Stimulated activated CD4-positive, alpha-beta T cell treated with anti-CD3 and anti-CD28 coated beads, Interleukin-2, amount 100 ng/mL, for 4 hours (primary cell): ENCODE results near the gene FBN2.

ENCODE experiments used
- DNase-seq: peaks from one replicate; pipeline ENCODE4 v3.0.0-alpha.2; 2020; ENCODE audit warnings: low read depth

Gene FBN2

DNA sequence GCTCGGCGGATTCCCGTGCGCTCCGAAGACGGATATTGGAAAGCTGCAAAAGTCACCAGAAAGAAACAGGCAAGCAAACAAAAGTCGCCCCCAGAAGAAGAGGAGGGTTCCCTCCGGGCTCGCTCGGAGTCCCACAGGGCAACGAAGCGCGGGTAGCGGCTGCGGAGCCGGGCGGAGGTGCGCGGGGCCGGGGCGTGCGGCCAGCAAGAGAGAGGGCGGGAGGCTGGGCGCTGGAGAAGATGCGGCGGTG lies at the start of gene FBN2:
Gene FBN2, minus strand, starts transcription at position 246 of the 250 bp plus-strand sequence. CDS start 642 bp downstream, outside the sequence.
- no peak for DNase-seq

DNA sequence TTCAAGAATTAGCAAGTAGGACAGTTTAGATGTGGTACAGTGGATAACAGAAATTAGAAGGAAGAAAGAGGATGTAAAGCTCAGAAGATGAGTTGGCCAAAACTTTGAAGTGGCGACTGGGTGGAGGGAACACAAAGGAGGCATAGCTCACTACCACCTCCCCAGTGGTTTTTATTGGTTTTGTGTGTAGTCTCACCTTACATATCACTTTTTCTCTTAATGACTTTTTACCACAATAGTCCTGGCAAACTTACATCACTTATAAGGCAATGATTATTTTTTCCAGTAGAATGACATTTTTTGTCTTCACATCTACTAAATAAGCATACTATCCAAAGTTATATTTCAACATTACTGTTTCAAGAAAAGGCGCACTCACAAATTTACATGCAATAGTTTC lies 49.2 kb upstream of the FBN2 start:
- DNase-seq: no peak

DNA sequence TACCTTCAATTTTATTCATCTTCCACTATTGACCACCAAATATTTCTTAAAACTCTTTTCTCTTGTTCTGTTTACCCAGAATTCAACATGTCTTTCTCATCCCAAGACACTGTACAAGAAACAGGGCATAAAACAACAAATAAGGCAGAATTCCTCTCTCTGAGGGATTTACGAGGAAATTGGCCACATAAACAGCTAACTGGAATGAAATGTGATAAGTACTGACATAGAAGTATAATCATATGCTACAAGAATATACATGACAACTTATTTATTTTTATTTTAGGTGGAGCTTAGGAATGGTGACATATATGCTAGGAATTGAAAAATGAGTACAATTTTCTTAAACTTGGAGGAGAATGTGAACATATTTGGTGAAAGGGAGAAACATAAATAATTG lies 48.8 kb upstream of the FBN2 start:
- no peak for DNase-seq

DNA sequence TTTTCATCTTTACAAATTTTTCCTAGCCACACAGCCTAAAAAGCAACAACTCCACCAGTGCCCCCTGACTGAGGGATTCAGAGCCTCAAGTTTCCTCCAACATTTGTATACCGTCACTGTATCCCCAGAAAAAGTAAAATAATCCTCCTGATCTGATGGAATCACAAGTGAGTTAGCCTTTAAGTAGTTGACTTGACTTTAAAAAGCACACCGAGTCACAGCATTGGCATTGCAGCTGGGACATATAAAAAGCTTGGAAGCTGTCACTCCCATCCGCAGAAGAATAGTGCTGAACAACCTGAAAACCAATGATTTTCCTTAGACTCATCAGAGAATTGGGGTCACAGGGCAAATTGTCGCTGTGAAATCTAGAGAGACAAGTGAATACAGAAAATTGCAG lies 41.6 kb upstream of the FBN2 start:
- no peak for DNase-seq

DNA sequence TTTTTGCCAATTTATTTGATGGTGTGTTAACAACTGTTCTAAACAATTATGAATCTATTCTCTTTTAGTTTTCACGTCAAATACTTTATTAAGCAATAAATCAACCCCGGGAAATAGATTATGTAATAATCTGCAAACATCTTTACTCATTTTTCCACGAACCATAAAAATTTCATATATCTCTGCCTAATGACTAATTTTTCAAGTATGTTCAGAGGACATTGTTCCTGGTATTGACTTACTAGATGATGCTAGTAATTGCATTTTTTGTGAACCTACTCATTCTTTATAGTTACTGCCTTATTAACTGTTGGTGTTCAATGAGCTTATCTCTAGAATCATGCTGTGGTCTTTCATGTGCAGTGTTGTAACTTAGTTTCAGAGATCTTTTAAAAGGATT lies 41.0 kb upstream of the FBN2 start:
- DNase-seq: no peak

DNA sequence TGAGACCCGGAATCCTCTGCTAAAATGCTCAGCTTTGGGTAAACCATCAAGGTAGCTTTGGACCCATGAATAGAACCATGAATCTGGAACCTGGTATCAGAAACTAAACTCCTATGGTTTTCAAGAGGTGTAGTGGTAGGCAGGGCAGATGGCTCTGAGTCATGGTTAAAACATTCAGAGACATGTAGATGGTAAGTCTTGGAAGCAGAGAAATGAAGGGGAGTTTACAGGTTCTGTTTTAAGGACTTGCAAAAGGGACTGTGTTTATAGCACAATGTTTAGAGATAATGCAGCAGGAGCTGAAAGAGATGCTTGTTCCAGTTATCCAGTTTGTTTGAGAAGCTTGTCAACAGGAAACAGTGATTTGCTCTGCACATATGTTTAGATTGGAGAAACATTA lies 36.0 kb upstream of the FBN2 start:
- DNase-seq: no peak

DNA sequence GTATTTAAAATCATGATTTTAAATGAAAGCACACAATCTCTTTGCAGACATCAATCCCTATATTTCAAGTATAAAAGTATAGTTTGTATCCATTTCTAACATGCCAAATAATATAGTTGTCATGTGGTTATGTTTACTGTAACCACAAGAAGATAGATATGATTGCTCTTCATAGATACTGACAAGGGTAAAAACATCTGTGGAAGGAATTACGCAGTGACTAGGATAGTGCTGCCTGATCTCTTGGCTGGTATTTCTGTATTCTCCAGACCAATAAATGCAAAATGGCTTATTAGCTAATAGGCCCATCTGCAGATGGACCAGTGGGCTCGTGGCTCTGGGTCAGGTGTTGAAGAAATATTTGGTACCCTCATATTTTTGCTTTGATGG lies 34.9 kb upstream of the FBN2 start:
- DNase-seq: no peak

DNA sequence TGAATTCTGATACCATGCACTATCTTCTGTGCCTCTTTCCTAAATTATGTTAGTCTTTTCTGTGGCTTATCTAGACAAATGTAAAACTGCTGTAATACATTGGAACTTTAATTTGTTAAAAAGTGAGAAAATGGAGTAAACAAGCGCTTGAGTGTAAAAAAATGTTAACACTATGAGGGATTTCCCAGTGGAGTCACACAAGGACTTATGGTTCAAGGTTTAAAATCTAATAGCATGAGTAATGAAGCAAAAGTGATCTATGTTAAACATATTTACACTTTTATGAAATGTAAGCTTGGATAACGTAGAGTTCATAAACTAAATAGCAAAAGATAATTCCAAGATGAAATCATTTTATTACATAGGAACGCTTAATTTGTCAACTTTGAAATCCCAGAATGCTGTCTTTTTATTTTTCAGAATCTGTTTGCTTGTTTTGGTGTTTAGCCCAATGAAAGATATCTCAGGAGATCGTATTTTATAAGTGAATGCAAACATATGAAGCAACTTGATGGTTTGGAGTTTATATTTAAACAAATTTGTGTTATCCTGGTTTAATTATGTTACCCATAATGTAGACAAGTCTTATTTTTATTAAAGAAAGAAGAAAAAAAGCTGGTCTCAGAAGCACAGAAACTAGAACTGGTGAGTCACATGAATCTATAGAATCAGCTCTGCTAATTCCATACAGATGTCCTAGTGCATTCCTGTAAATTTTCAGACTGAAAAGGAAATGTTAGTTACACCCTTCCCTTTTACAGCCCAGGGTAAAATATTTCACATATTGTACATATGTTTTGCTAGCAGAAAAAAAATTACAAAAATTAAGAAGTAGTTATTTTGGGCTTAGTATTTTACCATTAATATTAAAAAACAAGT lies 34.2 kb upstream of the FBN2 start:
- no peak for DNase-seq

DNA sequence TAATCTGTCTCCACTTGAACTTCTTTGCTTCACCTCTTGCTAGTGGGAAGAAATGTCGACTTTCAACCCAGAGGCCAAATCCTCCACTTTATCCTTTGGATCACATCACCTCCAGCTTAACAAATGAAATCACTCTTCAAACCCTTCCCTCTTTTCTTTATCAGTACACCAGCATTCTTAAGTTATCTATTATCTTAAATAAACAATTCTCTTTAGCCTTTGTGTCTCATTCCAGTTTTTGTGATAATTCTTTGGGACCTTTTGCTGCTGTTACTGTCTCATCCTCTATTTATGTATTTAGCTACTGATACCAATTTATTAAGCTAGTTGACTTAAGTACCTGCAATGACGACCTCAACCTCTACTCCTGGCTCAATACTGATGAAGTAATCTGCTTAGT lies 28.1 kb upstream of the FBN2 start:
- no peak for DNase-seq

DNA sequence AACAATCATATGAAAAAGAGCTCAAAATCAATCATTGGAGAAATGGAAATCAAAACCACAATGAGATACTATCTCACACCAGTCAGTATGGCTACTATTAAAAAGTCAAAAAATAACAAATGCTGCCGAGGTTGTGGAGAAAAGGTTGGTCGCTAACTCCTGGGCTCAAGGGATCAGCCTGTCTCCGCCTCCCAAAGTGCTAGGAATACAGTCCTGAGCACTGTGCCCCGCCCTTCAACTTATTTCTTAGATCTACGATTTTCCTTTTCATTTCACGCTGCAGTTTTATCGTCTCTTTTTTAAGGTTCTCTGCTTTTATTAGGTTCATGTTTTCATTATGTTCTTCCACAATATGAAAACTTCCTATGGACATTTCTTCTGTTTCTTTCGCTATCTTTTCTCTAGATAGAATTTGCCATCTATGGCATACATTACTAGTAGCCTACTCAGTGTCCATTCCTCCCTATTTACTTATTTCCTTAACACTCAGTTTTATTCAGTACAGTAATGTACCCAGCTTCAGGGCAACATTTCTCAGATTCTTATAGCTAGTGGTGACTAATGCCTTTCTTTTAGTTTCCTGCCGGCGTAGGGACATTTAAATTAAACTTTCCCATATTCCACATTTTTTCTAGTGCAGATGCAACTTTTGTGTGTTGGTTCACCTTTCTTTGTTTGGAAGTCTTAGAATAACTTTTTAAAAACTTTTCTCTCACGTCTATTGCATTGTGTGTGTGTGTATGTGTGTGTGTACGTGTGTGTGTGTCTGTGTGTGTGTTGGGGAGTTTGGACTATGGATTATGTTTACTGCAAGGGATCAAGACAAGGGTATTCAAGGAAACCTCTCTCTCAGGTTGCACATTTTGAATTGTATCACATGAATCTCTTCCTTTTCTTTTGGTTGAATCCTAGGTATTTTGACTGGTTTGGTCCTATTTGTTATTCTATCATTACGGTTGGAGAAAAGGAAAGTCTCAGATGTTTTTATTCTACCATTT lies 21.6 kb upstream of the FBN2 start:
- no peak for DNase-seq

DNA sequence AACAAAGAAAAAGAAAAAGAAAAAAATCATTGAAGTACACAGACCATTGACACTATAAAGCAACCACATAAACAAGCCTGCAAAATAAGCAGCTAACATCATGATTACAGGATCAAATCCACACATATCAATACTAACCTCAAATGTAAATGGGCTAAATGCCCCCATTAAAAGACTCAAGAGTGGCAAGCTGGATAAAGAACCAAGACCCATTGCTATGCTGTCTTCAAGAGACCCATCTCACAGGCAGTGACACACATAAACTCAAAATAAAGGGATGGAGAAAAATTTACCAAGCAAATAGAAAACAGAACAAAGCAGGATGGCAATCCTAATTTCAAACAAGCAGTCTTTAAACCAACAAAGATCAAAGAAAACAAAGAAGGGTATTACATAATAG lies 15.7 kb upstream of the FBN2 start:
- no peak for DNase-seq

DNA sequence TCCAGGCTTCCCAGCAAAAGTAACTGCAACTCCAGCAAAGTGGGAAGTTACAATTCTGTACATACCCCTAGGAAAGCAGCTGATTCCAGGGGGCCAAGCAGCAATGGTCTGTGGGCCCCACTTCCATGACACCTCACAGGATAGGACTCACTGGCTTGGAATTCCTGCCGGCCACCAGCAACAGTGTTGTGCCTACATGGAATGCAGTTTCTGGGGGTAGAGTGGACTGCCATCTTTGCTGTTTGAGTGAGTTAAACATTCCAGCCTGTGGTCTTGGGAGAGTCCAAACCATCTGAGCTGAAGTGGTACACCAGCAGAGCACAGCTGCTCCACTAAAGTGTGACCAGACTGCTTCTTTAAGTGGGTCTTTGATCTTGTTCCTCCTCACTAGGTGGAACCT lies 13.4 kb upstream of the FBN2 start:
- DNase-seq: no peak

DNA sequence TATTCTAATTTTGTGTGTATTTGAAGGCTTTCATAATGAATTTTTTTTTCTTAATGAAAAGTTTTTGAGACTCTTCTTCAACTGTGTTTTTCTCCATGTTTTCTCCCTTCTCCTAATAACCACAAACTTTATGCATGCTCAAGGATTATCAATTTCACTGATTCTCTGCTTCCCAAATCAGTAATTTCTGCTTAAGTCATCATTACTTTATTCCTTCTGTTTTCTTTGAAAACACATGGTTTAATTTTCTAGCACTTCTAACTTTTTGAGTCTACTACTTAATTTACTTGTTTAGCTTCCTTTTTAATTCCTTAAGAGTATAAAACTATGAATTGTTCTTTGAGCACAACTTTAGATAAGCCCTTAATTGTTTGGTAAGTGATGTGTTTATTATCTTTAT lies 11.5 kb upstream of the FBN2 start:
- no peak for DNase-seq

DNA sequence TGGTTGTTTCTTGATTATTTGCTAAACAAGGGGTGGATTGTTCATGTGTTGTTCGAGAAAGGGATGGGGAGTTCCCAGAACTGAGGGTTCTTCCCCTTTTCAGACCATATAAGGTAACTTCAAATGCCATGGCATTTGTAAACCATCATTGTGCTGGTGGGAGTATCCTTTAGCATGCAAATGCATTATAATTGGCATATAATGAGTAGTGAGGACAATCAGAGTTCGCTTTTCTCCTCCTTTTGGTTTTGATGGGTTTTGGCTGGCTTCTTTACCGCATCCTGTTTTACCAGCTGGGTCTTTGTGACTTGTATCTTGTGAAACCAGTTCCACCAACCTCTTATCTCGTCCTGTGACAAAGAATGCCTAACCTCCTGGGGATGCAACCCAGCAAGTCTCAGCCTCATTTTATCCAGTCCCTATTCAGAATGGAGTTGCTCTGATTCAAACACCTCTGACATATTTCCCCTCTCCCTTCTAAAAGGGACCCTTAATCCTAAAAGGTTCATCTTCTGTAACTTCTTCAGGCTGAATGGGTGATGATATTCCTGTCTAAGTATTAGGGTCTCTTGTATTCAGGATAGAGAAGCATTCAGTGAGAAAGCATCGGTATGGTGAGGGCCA lies 8.7 kb upstream of the FBN2 start:
- no peak for DNase-seq

DNA sequence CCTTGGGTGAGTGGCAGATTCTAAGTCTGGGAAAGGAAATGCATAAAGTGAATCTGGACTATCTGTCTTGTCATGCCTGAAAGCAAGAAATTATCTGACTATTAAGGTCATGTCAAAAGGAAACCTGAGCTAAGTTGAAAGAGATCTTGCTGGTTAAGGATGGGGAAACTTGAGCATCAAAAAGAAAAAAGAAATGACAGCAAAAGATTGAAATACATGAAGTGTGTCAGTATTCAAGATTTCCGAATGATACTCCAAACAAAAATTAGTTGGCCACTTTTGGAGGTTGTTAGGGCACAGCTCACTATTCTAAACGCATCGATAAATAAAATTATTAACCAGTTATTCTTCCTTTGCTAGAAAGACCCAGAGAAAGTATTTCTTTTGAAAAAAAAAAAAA lies 3.3 kb upstream of the FBN2 start:
- DNase-seq: no peak

DNA sequence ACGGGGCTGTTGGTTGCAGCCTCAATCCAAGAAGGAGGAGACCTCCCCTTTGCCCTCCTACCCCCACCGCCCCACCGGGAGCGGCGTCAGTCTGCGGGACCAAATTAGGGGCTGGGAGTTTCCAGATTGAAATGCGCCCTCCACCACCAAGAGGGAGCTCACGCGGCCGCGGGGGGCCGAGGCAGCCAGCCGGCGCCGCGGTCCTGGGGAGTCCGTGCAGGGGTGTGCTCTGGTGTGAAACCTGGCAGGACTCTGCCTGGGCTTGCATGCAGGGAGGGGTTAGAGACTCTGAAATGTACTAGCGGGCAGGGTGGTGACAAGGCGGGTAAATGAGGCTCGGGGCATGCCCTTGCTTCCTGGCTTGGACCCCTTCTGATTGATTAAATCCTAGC lies 989 bp upstream of the FBN2 start:
- no peak for DNase-seq

DNA sequence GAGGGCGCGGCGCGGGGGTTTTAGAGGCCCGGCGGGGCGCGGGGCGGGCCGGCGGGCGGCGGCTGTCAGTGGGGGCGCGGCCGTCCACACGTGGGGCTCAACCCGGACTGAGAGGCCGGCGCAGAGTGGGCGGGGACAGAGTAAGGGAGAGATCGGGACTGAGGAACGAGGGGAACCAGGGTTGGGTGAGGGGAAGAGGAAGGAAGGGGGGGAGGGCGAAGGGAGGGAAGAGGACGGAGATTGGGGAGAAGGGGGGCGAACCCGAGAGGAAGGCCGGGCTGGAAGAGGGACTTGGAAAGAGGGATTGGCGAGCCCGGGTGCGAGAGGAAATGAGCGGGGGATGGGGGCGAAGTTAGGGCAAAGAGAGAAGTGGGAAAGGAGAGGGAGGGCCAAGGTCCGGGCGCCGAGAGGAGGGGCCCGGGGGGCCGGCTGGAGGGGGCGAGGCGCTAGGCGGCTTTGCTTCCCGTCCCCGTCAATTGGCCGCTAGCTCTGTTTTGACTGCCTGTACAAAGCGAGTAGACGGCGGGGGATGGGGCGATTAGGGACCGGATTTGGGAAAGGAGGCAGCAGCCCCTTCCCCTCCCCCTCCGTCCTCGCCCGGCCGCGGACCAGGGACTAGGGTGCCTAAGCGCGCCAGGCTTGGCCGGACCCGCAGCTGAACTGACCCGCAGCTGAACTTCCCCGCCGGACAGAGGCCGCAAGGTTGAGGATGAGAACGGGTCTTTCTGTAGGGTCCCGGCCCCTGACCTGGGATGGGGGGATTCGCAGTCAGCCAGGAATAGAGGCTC lies 399 bp upstream of the FBN2 start:
- no peak for DNase-seq

DNA sequence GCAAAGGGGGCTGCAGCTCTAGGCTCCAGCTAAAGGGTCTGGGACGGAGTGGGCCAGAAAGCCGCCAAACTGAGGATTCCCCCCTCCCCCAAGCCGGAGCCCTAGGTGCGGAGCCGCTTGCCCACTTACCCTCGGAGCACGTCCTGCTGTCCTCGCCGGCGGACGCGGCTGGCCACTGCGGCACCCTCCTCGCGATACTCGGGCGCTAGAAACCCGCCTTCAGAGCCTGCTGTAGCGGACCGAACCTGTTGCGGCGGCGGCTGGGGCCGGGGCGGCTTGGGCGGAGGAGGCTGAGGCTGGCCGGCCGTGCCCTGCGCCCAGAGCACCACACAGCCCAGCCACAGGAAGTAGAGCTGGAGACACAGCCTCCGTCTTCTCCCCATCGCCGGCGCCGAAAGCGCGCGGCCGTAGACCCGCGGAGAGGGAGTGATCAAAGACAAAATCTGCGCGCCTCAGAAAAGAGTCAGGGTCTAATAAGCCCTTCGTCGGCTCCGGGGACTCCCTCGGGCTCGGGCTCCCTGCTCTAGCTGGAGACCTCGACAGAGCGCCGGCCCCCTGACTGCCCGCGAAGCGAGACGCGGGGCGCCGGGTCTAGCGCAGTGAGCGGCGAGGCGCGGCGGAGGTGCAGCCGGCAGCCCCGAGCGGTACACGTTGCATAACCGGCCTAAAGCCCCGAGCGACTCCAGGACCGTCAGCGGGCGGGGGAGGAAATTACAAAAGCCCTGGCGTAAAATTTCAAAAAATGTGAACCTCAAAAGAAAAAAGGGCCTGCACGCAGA lies 635 bp downstream of the FBN2 start:
- DNase-seq: no peak

DNA sequence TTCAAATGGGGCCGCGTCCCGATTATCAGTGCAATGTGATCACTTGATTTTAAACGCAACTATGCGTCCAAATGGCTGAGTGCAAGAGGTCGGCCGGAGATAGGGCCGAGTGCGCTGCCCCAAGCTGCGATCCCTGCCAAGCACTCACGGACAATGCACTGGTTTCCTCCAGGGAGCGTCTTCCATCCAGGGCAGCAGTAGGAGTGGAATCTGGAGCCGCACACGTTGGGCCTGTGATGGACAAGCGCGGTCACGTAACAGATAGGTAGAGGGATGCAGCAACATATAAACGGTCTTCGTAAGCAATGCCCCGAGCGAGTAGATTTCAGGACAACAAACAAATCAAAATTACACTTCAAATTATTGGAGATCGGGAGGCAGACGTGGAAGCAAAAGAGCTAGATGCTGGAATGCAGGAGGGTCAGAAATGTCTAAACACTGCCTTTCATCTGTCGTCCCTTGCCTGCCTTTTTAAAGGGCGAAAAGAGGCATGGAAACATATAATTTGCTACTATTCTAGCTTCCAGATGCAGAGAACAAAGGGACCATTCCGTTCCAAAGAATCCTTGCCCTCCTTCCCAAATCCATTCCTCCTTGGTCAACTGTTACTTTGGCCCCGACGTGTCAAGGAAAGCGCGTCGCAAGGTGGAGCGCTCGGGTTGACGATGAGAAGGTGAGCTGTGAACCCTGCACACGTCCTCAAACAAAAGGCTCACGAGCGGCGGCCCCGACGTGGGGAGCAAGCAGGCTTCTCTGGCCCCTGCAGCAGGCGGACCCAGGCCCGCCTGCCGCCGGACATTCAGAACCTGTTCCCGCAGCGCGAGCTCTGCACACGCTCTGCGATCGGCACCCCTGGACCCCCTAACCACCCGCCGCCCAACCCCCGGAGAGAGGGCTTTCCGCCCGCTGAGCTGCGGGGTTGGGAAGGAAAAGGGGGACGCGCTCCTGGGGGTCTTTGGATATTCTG lies 1.5 kb downstream of the FBN2 start:
- no peak for DNase-seq

DNA sequence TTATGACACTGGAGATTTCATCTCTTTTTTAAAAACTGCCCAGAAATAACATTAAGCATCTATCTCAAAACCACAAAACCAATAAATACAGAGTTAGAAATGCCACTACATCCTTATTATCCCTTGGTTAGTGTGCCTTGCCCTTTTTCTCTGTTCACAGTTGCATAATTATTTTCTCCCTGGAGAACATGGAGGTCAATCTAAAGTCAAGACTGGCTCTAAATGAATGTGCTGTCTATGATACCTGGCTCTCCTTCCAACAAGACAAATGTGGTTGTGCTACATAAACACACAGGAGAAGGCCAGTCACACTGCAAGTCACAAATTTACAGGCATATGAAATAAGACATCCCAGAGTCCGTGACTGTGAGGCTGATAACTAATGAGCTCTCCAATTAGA lies 2.8 kb downstream of the FBN2 start:
- DNase-seq: no peak
